Dedifferentiated amniotic fluid mesenchymal stem cell (primary cell): ENCODE results near the gene C5AR2.
"Not testable (repeated sequence)": the region's sequence is repeated elsewhere in the genome, so short reads cannot be mapped to it uniquely, and the experiment has no call there.

Experiments used
- DNase-seq: peaks from one replicate; pipeline ENCODE4 v3.0.0-alpha.2; 2016; ENCODE audit errors: extremely low spot score

C5AR2 gene

DNA sequence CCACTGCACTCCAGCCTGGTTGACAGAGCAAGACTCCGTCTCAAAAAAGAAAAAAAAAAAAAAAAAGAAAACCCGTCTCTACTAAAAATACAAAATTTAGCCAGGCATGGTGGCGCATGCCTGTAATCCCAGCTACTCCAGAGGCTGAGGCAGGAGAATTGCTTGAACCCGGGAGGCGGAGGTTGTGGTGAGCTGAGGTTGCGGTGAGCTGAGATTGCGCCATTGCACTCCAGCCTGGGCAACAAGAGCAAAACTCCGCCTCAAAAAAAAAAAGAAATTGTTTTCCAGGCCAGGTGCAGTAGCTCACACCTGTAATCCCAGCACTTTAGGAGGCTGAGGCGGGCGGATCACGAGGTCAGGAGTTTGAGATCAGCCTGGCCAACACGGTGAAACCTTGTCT is 54.6 kb downstream of the C5AR2 start:
- DNase-seq, result not testable (repeated sequence)

DNA sequence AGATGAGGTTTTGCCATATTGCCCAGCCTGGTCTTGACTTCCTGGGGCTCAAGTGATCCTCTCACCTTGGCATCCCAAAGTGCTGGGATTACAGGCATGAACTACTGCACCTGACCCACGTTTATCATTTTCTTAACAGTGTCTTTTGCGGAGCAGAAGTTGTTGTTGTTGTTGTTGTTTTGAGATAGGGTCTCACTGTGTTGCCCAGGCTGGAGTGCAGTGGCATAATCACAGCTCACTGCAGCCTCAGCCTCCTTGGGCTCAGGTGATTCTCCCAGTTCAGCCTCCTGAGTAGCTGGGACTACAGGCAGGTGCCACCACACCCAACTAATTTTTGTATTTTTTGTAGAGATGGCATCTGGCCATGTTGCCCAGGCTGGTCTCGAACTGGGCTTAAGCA is 55.6 kb downstream of the C5AR2 start:
- not testable (repeated sequence) for DNase-seq

DNA sequence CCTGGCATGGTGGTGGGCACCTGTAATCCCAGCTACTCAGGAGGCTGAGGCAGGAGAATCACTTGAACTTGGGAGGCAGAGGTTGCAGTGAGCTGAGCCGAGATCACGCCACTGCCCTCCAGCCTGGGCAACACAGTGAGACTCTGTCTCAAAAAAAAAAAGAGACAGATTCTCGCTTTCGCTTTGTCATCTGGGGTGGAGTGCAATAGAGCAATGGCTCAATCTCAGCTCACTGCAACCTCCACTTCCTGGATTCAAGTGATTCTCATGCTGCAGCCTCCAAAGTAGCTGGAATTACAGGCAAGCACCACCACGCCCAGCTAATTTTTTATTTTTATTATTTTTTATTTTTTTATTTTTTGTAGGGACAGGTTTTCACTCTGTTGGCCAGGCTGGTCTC is 56.7 kb downstream of the C5AR2 start:
- DNase-seq, result not testable (repeated sequence)

DNA sequence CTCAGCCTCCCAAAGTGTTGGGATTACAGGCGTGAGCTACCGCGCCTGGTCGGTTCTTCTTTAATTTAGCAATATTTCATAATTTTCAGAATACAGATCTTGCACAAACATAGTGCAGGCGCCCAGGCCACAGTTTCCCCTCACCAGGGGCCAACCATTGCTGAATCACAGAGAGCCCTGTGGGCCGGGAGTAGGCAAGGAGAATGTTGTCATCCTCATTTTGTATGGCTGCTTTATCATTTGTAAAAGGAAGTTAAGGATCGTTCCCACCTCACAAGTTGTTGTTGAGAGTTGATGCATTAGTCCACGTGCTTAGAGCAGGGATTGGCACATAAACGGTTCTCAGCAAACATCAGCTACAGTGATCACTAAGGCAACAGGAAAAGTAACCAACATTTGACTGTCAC is 57.2 kb downstream of the C5AR2 start:
- no peak for DNase-seq

DNA sequence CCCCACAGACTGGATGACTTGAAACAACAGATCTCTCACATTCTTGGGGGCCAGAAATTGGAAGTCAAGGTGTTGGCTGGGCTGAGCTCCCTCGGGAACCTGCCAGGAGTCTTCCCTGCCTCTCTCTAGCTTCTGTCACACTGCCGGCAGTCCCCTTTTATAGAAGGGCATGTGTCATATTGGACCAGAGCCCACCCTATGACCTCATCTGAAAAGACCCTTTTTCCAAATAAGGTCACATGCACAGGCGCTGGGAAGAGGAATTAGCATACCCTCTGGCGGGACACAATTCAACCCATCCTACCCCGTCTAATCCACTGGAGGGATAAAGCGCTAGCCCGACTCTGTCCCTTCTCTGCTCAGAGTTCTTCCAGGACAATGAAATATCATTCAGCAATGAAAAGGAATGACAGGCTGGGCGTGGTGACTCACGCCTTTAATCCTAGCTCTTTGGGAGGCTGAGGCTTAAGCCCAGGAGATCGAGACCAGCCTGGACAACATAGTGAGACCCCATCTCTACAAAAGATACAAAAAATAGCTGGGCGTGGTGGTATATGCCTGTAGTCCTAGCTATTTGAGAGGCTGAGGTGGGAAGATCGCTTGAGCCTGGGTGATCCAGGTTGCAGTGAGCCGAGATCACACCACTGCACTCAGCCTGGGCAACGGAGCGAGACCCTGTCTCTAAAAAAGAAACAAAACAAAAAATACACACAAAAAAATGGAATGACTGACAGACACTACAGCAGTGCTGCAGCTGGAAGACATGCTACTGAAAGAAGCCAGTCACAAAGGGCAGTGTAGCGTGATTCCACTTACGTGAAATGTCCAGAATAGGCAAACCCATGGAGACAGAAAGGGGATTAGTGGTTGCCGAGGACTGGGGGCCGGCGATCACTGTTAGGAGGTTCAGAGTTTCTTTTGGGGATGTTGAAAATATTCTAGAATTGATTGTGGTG is 58.8 kb downstream of the C5AR2 start:
- no peak for DNase-seq

DNA sequence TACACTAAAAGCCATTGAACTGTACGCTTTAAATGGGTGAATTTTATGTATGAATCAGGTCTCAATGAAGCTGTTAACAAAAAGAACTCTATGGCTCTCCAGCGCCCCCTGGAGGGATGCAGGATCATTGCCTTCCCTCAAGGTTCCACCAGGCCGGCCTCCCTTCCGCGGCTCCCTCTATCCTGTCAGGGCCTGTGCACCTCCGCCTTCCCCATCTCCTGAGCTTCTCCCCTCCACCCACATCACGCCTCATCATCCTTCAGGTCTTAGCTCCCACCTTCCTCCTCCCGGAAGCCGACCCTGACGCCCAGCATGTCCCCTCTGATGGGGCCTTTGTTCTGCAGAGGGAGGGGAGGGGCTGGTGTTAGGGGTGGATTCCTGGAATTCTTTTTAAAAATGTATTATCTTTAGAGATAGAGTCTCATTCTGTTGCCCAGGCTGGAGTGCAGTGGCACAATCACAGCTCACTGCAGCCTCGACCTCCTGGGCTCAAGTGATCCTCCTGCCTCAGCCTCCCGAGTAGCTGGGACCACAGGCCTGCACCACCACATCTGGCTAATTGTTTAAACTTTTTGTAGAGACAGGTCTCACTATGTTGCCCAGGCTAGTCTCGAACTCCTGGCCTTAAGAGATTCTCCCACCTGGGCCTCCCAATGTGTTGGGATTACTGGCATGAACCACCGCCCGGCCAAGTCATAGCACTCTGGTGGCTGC is 59.7 kb downstream of the C5AR2 start:
- DNase-seq, result peak; percentile 64
